MV-4-11 (cell line): Measurements from ENCODE around the gene ORC4.
"Not testable (repeated sequence)": the region's sequence is repeated elsewhere in the genome, so short reads cannot be mapped to it uniquely, and the experiment has no call there.

ENCODE experiments used
- DNase-seq: peaks from one replicate; lab custom pipeline; 2025; lab: John Stamatoyannopoulos, UW

ORC4 gene

GRCh38 chr2:148014616-148015015, 5.9 kb downstream of the ORC4 start:
- no peak for DNase-seq

- DNase-seq: no peak
These were observed 6.7 kb downstream of the ORC4 start for GRCh38 chr2:148013876-148014275.

- DNase-seq: not testable (repeated sequence)
These were observed 12.1 kb downstream of the ORC4 start for GRCh38 chr2:148008411-148008810.

- no peak for DNase-seq
These were observed 13.2 kb downstream of the ORC4 start for GRCh38 chr2:148007219-148007900.

GRCh38 chr2:148006249-148007007, 14.1 kb downstream of the ORC4 start:
- DNase-seq: no peak

- not testable (repeated sequence) for DNase-seq
These were observed 18.1 kb downstream of the ORC4 start for GRCh38 chr2:148002420-148002819.

GRCh38 chr2:148000095-148000494, 20.4 kb downstream of the ORC4 start:
- no peak for DNase-seq

- no peak for DNase-seq
These were observed 21.4 kb downstream of the ORC4 start for GRCh38 chr2:147999126-147999525.

GRCh38 chr2:147998203-147998602, 22.3 kb downstream of the ORC4 start:
- DNase-seq: no peak

GRCh38 chr2:147996828-147997227, 23.7 kb downstream of the ORC4 start:
- DNase-seq: no peak

GRCh38 chr2:147994965-147995364, 25.6 kb downstream of the ORC4 start:
- not testable (repeated sequence) for DNase-seq

- peak; percentile 31 for DNase-seq
These were observed 30.6 kb downstream of the ORC4 start for GRCh38 chr2:147989809-147990403.

GRCh38 chr2:147989102-147989501, 31.4 kb downstream of the ORC4 start:
- DNase-seq: no peak

- DNase-seq: no peak
These were observed 39.5 kb downstream of the ORC4 start for GRCh38 chr2:147980940-147981528.

- no peak for DNase-seq
These were observed 42.9 kb downstream of the ORC4 start for GRCh38 chr2:147977679-147978078.

GRCh38 chr2:147976102-147976501, 44.4 kb downstream of the ORC4 start:
- DNase-seq: no peak

GRCh38 chr2:147968571-147968970, 52.0 kb downstream of the ORC4 start:
- DNase-seq: no peak

- no peak for DNase-seq
These were observed 68.4 kb downstream of the ORC4 start for GRCh38 chr2:147952118-147952517.

GRCh38 chr2:147945660-147946059, 74.9 kb downstream of the ORC4 start:
- DNase-seq: no peak

GRCh38 chr2:147939313-147939712, 81.2 kb downstream of the ORC4 start:
- DNase-seq: no peak

GRCh38 chr2:147937744-147938349, 82.7 kb downstream of the ORC4 start:
- DNase-seq: peak; percentile 26

GRCh38 chr2:147934881-147935620, 85.5 kb downstream of the ORC4 start:
- no peak for DNase-seq
